Bronchial epithelial cell (primary cell): ENCODE results near the gene PPCDC. TPM values are rescaled to one million over a fixed set of nuclear protein-coding genes. Genes with fewer than 3 reads are reported as not detected.

Source experiments
- DNase-seq: peaks from one replicate; pipeline ENCODE4 v3.0.0-alpha.2; 2010; ENCODE audit warnings: low read depth
- FAIRE-seq: peaks from 2 replicates; lab custom pipeline; 2011; peaks lifted over from hg19 to GRCh38; lab: Jason Lieb, UNC
- H3K27me3 ChIP-seq: 2 replicates; pipeline ENCODE4 v1.5.1; 2011; ENCODE audit warnings: low read length; ENCODE audit not compliant: control insufficient read depth, insufficient read depth
- H3K36me3 ChIP-seq: 2 replicates; pipeline ENCODE4 v1.5.1; 2011; ENCODE audit warnings: low read length; ENCODE audit not compliant: control insufficient read depth, insufficient read depth
- H3K4me3 ChIP-seq: 2 replicates; pipeline ENCODE4 v1.5.1; 2011; ENCODE audit warnings: mild to moderate bottlenecking, low read depth, low read length, control low read depth
- CTCF ChIP-seq: IDR thresholded peaks from 2 replicates; pipeline ENCODE4 v1.5.1; 2011; ENCODE audit warnings: mild to moderate bottlenecking, moderate library complexity, low read length, control low read depth, inconsistent platforms; ENCODE audit not compliant: insufficient read depth, severe bottlenecking
- total RNA-seq: library from RNA; depleted of rRNA; stranded (reverse); fragments of >200 nt; gene quantifications from 2 replicates; pipeline ENCODE4 v1.2.1, GENCODE V29; 2014

The PPCDC gene
- total RNA-seq, 1 donor from 2014 or later, result 13.2 TPM

GRCh38 chr15:74994685-74995084, 28.7 kb upstream of the PPCDC start:
- no peak for TF ChIP-seq CTCF
- DNase-seq (no peak), FAIRE-seq (no peak)
- Histone ChIP-seq H3K27me3 (peaks cover 14% of the 10 kb centered on the region), H3K4me3 (no peak overlapping the region), H3K36me3 (no peaks in the 10 kb centered on the region)

GRCh38 chr15:74995182-74995778, 28.1 kb upstream of the PPCDC start, which contains the start of gene SCAMP5:
Gene SCAMP5 (plus strand): TSS chr15:74995563. CDS start chr15:75011840, 16,277 bp downstream.
- peak; percentile 77 for DNase-seq
- Histone ChIP-seq H3K27me3 (peaks cover 14% of the 10 kb centered on the region), H3K4me3 (peak within 1 kb of the TSS; percentile 51), H3K36me3 (no peaks in the 10 kb centered on the region)
- no peak for FAIRE-seq
- no peak for TF ChIP-seq CTCF

- peaks cover 14% of the 10 kb centered on the region for H3K27me3 ChIP-seq
- no peak for FAIRE-seq
- peak overlapping the region; percentile 51 for H3K4me3 ChIP-seq
- no peak for TF ChIP-seq CTCF
- no peak for DNase-seq
- H3K36me3 ChIP-seq, result no peaks in the 10 kb centered on the region
Observed at GRCh38 chr15:74995779-74996765, 27.3 kb upstream of the PPCDC start.

- FAIRE-seq, result no peak
Observed at GRCh38 chr15:74997141-74997540, 26.2 kb upstream of the PPCDC start.

GRCh38 chr15:74997543-74997942, 25.8 kb upstream of the PPCDC start:
- peak; percentile 36 for FAIRE-seq
- TF ChIP-seq CTCF, result no peak
- Histone ChIP-seq H3K27me3 (peaks cover 14% of the 10 kb centered on the region), H3K36me3 (no peaks in the 10 kb centered on the region), H3K4me3 (no peak overlapping the region)
- no peak for DNase-seq

More at GRCh38 chr15:74997141-74997540, 26.2 kb upstream of the PPCDC start:
- DNase-seq, result no peak
- Histone ChIP-seq H3K27me3 (peaks cover 14% of the 10 kb centered on the region), H3K4me3 (no peak overlapping the region), H3K36me3 (no peaks in the 10 kb centered on the region)
- TF ChIP-seq CTCF, result no peak
